Breast epithelium (tissue), 3 donors: ENCODE data around the gene LIPH.

Experiments used
- POLR2A ChIP-seq: fragments of 450-650 bp; IDR thresholded peaks from one replicate; pipeline ENCODE4 v1.6.1; 2016; ENCODE audit warnings: antibody characterized with exemption, mild to moderate bottlenecking, moderate library complexity
- TF ChIP-seq, protein P1 (sequence below), 3 donors: fragments of 450-650 bp; IDR thresholded peaks; one replicate each; pipeline ENCODE4 v1.5.1; 2016 to 2017; ENCODE audit warnings: antibody characterized with exemption in 3 of 3, mild to moderate bottlenecking in 3 of 3, moderate library complexity in 3 of 3

DNA sequence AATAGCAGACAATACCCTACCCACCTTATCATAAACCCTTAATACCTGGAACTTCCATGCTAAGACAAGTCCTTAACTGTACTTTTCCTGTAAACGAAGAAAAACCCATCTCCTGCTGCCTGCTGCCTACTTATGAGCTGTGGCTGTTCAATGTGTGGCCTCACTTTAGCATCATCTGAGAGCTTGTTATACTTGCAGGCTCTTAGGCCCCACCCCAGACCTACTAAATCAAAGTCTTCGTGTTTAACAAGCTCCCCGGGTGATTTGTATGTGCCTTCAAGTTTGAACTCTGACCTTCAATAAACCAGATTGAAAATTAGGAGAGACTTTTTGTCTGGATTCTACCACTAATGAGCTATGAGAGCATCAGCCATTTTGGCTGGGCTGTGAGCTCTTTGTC is 82.8 kb downstream of the LIPH start:
- no peak for TF ChIP-seq POLR2A
- TF ChIP-seq, protein P1, sequence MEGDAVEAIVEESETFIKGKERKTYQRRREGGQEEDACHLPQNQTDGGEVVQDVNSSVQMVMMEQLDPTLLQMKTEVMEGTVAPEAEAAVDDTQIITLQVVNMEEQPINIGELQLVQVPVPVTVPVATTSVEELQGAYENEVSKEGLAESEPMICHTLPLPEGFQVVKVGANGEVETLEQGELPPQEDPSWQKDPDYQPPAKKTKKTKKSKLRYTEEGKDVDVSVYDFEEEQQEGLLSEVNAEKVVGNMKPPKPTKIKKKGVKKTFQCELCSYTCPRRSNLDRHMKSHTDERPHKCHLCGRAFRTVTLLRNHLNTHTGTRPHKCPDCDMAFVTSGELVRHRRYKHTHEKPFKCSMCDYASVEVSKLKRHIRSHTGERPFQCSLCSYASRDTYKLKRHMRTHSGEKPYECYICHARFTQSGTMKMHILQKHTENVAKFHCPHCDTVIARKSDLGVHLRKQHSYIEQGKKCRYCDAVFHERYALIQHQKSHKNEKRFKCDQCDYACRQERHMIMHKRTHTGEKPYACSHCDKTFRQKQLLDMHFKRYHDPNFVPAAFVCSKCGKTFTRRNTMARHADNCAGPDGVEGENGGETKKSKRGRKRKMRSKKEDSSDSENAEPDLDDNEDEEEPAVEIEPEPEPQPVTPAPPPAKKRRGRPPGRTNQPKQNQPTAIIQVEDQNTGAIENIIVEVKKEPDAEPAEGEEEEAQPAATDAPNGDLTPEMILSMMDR (IDR thresholded peaks at IDR 0.05): no peak
